Neural crest cell (in vitro differentiated cells): ENCODE results near the gene SQOR. TPM values are rescaled to one million over a fixed set of nuclear protein-coding genes. Genes with fewer than 3 reads are reported as not detected.

Experiments
- DNase-seq: peaks from one replicate; pipeline ENCODE4 v3.0.0; 2021; ENCODE audit warnings: low read depth, mixed read lengths, low spot score
- H3K27ac Mint-ChIP-seq: one replicate; pipeline ENCODE4 v1.8.0; 2021; ENCODE audit warnings: mild to moderate bottlenecking, mixed read lengths; ENCODE audit not compliant: unreplicated experiment
- H3K27me3 Mint-ChIP-seq: 2 replicates; pipeline ENCODE4 v1.8.0; 2021; ENCODE audit warnings: low read depth, mild to moderate bottlenecking, mixed read lengths
- H3K36me3 Mint-ChIP-seq: 2 replicates; pipeline ENCODE4 v1.8.0; 2021; ENCODE audit warnings: low read depth, mild to moderate bottlenecking, mixed read lengths
- H3K4me1 Mint-ChIP-seq: 2 replicates; pipeline ENCODE4 v1.8.0; 2021; ENCODE audit warnings: mixed read lengths
- H3K4me3 Mint-ChIP-seq: one replicate; pipeline ENCODE4 v1.8.0; 2021; ENCODE audit warnings: mild to moderate bottlenecking, mixed read lengths
- H3K9me3 Mint-ChIP-seq: 2 replicates; pipeline ENCODE4 v1.8.0; 2021; ENCODE audit warnings: mixed read lengths
- CTCF ChIP-seq: fragments of 200-600 bp; sonication (generic); conservative IDR thresholded peaks from 2 replicates; pipeline ENCODE4 v1.5.0; 2021; ENCODE audit warnings: antibody characterized with exemption, mild to moderate bottlenecking
- total RNA-seq: library from RNA; stranded (reverse); gene quantifications from 2 replicates; pipeline ENCODE4 v1.2.1, GENCODE V29; 2021

SQOR gene
- total RNA-seq, 1 donor from 2014 or later: not detected

- H3K4me1 Mint-ChIP-seq: peaks cover 6% of the 10 kb centered on the region
- no peak overlapping the region for H3K27ac Mint-ChIP-seq
- peaks cover 4% of the 10 kb centered on the region for H3K36me3 Mint-ChIP-seq
- no peak for DNase-seq
- H3K9me3 Mint-ChIP-seq: peaks cover 6% of the 10 kb centered on the region
- peaks cover 47% of the 10 kb centered on the region for H3K27me3 Mint-ChIP-seq
- no peak for TF ChIP-seq CTCF
- H3K4me3 Mint-ChIP-seq: no peak overlapping the region
These were observed 3.1 kb upstream of the SQOR start for GRCh38 chr15:45631776-45632175.

- Mint-ChIP-seq H3K27me3 (peaks cover 69% of the 10 kb centered on the region), H3K27ac (no peak overlapping the region), H3K36me3 (no peaks in the 10 kb centered on the region), H3K4me1 (peaks cover 6% of the 10 kb centered on the region), H3K4me3 (peak overlapping the region; percentile 82), H3K9me3 (no peaks in the 10 kb centered on the region)
- TF ChIP-seq CTCF: peak; percentile 56
- peak; percentile 50 for DNase-seq
These were observed 386 bp downstream of the SQOR start for GRCh38 chr15:45635191-45635638.

GRCh38 chr15:45635763-45636292 lies 999 bp downstream of the SQOR start:
- no peak overlapping the region for H3K27ac Mint-ChIP-seq
- H3K9me3 Mint-ChIP-seq: no peaks in the 10 kb centered on the region
- H3K4me1 Mint-ChIP-seq: peaks cover 6% of the 10 kb centered on the region
- DNase-seq: no peak
- H3K27me3 Mint-ChIP-seq: peaks cover 68% of the 10 kb centered on the region
- no peaks in the 10 kb centered on the region for H3K36me3 Mint-ChIP-seq
- TF ChIP-seq CTCF: no peak
- H3K4me3 Mint-ChIP-seq: peak overlapping the region; percentile 82

- no peak for TF ChIP-seq CTCF
- H3K36me3 Mint-ChIP-seq: no peaks in the 10 kb centered on the region
- no peak overlapping the region for H3K27ac Mint-ChIP-seq
- H3K27me3 Mint-ChIP-seq: peaks cover 70% of the 10 kb centered on the region
- no peak overlapping the region for H3K4me3 Mint-ChIP-seq
- H3K4me1 Mint-ChIP-seq: peaks cover 6% of the 10 kb centered on the region
- no peaks in the 10 kb centered on the region for H3K9me3 Mint-ChIP-seq
- no peak for DNase-seq
These were observed 2.3 kb downstream of the SQOR start for GRCh38 chr15:45637141-45637540.

GRCh38 chr15:45637552-45638033 lies 2.8 kb downstream of the SQOR start:
- DNase-seq: no peak
- Mint-ChIP-seq H3K9me3 (no peaks in the 10 kb centered on the region), H3K36me3 (no peaks in the 10 kb centered on the region), H3K27me3 (peaks cover 69% of the 10 kb centered on the region), H3K4me3 (peak overlapping the region; percentile 55), H3K4me1 (peaks cover 6% of the 10 kb centered on the region), H3K27ac (no peak overlapping the region)
- TF ChIP-seq CTCF: no peak
